ENCODE measurements around the gene KCNQ1.

DNA sequence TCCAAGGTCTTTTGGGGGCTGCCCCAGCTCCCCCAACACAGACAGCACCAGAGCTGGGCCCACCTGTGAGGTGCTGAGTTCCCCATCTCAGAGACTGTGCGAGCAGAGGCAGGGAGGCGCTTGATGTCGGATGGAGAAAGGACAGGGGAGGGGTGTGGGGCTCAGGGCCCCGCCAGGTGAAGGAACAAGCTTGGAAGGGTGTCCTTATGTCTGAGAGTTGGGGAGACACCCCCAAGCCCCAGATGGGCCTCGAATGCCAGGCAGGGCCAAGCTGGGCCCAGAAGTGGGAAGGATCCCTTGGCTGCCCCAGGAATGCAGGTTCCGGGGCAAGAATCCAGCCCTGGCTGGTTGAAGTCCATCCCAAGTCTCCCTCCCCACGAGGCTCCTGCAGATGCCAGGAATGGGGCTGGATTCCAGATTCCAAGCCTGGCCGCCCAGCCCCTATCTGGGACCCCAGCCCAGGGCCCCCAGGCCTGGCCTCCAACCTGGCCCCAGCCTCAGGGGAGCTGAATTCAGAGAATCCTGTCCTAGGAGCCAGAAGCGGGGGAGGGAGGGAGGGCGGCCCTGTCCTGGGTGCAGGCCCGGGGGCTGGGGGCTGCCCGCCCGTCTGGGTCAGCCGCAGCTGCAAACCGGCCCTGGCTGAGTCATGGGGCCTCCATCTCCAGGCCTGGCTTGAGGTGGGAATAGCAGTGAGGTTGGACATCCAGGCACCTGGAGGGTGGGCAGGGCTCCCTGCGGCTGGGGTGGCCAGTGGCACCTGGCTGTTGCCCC is 389.9 kb downstream of the KCNQ1 start:
- TF ChIP-seq GABPA (IDR thresholded peaks at IDR 0.05; ENCODE audit: low read depth) (no peak), EP300 (IDR thresholded peaks at IDR 0.05; ENCODE audit: borderline replicate concordance in 1 of 2, low read depth in 1 of 2, low read length in 1 of 2) (no peak), TEAD4 (IDR thresholded peaks at IDR 0.05; ENCODE audit: borderline replicate concordance, insufficient read depth) (no peak), TCF12 (IDR thresholded peaks at IDR 0.05) (no peak), FOXJ3 (CRISPR knock-in tag; IDR thresholded peaks at IDR 0.05) (no peak), TAF1 (IDR thresholded peaks at IDR 0.05; ENCODE audit: borderline replicate concordance, low read depth, low read length) (no peak)
- TF ChIP-seq, protein P1, sequence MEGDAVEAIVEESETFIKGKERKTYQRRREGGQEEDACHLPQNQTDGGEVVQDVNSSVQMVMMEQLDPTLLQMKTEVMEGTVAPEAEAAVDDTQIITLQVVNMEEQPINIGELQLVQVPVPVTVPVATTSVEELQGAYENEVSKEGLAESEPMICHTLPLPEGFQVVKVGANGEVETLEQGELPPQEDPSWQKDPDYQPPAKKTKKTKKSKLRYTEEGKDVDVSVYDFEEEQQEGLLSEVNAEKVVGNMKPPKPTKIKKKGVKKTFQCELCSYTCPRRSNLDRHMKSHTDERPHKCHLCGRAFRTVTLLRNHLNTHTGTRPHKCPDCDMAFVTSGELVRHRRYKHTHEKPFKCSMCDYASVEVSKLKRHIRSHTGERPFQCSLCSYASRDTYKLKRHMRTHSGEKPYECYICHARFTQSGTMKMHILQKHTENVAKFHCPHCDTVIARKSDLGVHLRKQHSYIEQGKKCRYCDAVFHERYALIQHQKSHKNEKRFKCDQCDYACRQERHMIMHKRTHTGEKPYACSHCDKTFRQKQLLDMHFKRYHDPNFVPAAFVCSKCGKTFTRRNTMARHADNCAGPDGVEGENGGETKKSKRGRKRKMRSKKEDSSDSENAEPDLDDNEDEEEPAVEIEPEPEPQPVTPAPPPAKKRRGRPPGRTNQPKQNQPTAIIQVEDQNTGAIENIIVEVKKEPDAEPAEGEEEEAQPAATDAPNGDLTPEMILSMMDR (IDR thresholded peaks at IDR 0.05): no peak

All from SK-N-SH (cell line).